Smooth muscle cell (in vitro differentiated cells): Measurements from ENCODE around the gene SLC30A4. TPM values are rescaled to one million over a fixed set of nuclear protein-coding genes. Genes with fewer than 3 reads are reported as not detected.

Experiments
- DNase-seq: peaks from one replicate; lab custom pipeline; 2025; ENCODE audit not compliant: unreplicated experiment; lab: John Stamatoyannopoulos, UW
- H2AFZ ChIP-seq: fragments of 200-600 bp; sonication (generic); 2 replicates; pipeline ENCODE4 v1.6.0; 2016; ENCODE audit warnings: antibody characterized with exemption, low read depth, mild to moderate bottlenecking
- H3F3A ChIP-seq: fragments of 200-600 bp; sonication (generic); 2 replicates; pipeline ENCODE4 v1.6.0; 2017; ENCODE audit warnings: antibody characterized with exemption, low read depth
- H3K27ac ChIP-seq: fragments of 200-600 bp; sonication (generic); 2 replicates; pipeline ENCODE4 v1.5.1; 2016; ENCODE audit warnings: low read depth, mild to moderate bottlenecking
- H3K27me3 ChIP-seq: fragments of 200-600 bp; sonication (generic); 2 replicates; pipeline ENCODE4 v1.6.1; 2016; ENCODE audit warnings: low read depth, mild to moderate bottlenecking
- H3K36me3 ChIP-seq: fragments of 200-600 bp; sonication (generic); 2 replicates; pipeline ENCODE4 v1.5.1; 2016; ENCODE audit warnings: low read depth
- H3K4me1 ChIP-seq: fragments of 200-600 bp; sonication (generic); 2 replicates; pipeline ENCODE4 v1.5.1; 2016; ENCODE audit warnings: low read depth
- H3K4me2 ChIP-seq: fragments of 200-600 bp; sonication (generic); 2 replicates; pipeline ENCODE4 v1.6.0; 2016; ENCODE audit warnings: mild to moderate bottlenecking
- H3K4me3 ChIP-seq: fragments of 200-600 bp; sonication (generic); 2 replicates; pipeline ENCODE4 v1.5.1; 2016; ENCODE audit warnings: mild to moderate bottlenecking
- H3K79me2 ChIP-seq: fragments of 200-600 bp; sonication (generic); 2 replicates; pipeline ENCODE4 v1.6.0; 2016; ENCODE audit warnings: low read depth, mild to moderate bottlenecking
- H3K9ac ChIP-seq: fragments of 200-600 bp; sonication (generic); 2 replicates; pipeline ENCODE4 v1.6.0; 2016; ENCODE audit warnings: low read depth
- H3K9me3 ChIP-seq: fragments of 200-600 bp; sonication (generic); replicated peaks from 2 replicates; pipeline ENCODE4 v1.5.1; 2016; ENCODE audit warnings: low read depth
- H4K20me1 ChIP-seq: fragments of 200-600 bp; sonication (generic); 2 replicates; pipeline ENCODE4 v1.6.0; 2016; ENCODE audit warnings: low read depth
- WGBS: methylation state at CpG from one replicate; pipeline ENCODE4 v1.1.7; 2016; ENCODE audit warnings: low lambda C conversion rate; 5-methylcytosine and 5-hydroxymethylcytosine counted together
- microRNA counts: library from miRNA; unstranded; fragments of <30 nt; microRNA quantifications from one replicate; lab custom pipeline; 2016
- polyA plus RNA-seq: library from polyadenylated mRNA; unstranded; fragments of >200 nt; fragmentation: Nextera tagmentation; extraction: Ambion mirVana; gene quantifications from 2 replicates; pipeline ENCODE4 v1.2.1, GENCODE V29; 2016
- small RNA-seq: library from RNA; depleted of rRNA; stranded (forward); fragments of <200 nt; gene quantifications from one replicate; pipeline ENCODE3, GENCODE V24; 2014
- total RNA-seq: library from RNA; depleted of rRNA; stranded (reverse); fragments of >200 nt; gene quantifications from 2 replicates; pipeline ENCODE4 v1.2.3, GENCODE V29; 2014
- TF ChIP-seq, protein P1 (sequence below): fragments of 200-600 bp; sonication (generic); IDR thresholded peaks from 2 replicates; pipeline ENCODE4 v1.5.1; 2017; ENCODE audit warnings: borderline replicate concordance, mild to moderate bottlenecking, antibody characterized with exemption; ENCODE audit not compliant: insufficient read depth, poor library complexity, severe bottlenecking

The SLC30A4 gene
- total and polyA plus RNA-seq, 2 experiments from 2014 or later = 1.9 to 7.9 TPM

DNA sequence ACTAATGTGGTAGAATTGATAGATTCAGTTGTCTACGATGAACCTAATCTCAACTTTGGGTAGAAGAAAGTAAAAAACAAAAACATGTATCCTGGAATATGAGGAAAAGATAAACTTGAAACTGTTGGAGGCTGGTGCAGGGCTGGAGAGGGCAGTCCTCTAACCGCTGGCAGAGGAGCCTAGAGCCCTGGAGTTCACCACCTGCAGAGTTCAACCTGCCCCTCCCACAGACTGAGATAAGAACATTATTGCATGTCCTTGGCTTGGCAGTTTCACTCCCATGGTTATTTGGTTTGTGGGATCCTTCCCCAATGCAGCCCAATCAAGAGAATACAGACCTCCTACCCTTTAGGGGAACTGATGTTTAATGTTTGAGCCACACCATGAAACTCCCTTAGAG, 91.0 kb downstream of the SLC30A4 start:
- Histone ChIP-seq H3K36me3 (no peaks in the 10 kb centered on the region), H3K27ac (no peak overlapping the region), H3K79me2 (no peaks in the 10 kb centered on the region), H4K20me1 (no peaks in the 10 kb centered on the region), H2AFZ (no peak overlapping the region), H3K4me2 (no peak overlapping the region), H3K4me1 (no peaks in the 10 kb centered on the region), H3F3A (no peaks in the 10 kb centered on the region), H3K4me3 (peak overlapping the region; percentile 48), H3K9ac (no peak overlapping the region), H3K27me3 (peaks cover 41% of the 10 kb centered on the region), H3K9me3 (no peaks in the 10 kb centered on the region)
- TF ChIP-seq, protein P1, sequence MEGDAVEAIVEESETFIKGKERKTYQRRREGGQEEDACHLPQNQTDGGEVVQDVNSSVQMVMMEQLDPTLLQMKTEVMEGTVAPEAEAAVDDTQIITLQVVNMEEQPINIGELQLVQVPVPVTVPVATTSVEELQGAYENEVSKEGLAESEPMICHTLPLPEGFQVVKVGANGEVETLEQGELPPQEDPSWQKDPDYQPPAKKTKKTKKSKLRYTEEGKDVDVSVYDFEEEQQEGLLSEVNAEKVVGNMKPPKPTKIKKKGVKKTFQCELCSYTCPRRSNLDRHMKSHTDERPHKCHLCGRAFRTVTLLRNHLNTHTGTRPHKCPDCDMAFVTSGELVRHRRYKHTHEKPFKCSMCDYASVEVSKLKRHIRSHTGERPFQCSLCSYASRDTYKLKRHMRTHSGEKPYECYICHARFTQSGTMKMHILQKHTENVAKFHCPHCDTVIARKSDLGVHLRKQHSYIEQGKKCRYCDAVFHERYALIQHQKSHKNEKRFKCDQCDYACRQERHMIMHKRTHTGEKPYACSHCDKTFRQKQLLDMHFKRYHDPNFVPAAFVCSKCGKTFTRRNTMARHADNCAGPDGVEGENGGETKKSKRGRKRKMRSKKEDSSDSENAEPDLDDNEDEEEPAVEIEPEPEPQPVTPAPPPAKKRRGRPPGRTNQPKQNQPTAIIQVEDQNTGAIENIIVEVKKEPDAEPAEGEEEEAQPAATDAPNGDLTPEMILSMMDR = no peak
- WGBS = 60% methylated on average over 2 of the region's 2 CpGs
- DNase-seq = no peak

DNA sequence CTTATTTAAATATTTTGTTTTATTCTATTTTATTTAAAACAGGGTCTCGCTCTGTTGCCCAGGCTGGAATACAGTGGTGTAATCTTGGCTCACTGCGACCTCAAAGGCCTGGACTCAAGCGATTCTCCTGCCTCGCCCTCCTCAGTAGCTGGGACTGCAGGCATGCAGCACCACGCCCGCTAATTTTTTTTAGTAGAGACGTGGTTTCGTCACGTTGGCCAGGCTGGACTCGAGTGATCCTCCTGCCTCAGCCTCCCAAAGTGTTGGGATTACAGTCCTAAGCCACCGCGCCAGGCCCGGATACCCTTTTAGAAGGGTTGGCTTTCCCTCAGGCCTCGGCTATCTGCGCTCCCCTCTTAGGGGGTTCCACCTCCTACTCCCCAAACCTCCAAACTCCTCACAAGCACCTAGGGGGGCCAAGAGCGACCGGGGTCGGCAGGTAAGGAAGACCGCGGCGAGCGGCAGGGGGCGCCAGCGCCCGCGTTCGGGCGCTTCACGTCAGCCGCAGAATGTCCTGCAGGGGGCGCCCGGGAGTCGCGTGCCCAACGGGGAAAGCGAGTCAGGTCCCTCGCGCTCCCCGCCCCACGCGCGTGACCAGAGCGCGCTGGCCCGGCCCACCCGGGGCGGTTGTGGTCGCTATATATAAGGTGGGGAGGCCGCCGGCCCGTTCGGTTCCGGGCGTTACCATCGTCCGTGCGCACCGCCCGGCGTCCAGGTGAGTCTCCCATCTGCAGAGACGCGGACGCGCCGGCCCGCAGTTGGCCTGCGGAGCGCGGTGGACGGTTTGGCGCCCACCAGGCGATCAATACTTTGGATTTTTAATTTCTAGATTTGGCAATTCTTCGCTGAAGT, 92.4 kb downstream of the SLC30A4 start:
- peak overlapping the region; percentile 83 for H3K4me2 ChIP-seq
- peak overlapping the region; percentile 48 for H3K4me3 ChIP-seq
- DNase-seq = peak; percentile 18
- TF ChIP-seq, protein P1 = peak; percentile 100
- H3K27ac ChIP-seq = no peak overlapping the region
- 13% methylated on average over 60 of the region's 73 CpGs for WGBS
- no peaks in the 10 kb centered on the region for H3K36me3 ChIP-seq
- peaks cover 41% of the 10 kb centered on the region for H3K27me3 ChIP-seq
- H3K9me3 ChIP-seq = no peaks in the 10 kb centered on the region
- no peak overlapping the region for H3K9ac ChIP-seq
- no peaks in the 10 kb centered on the region for H3K4me1 ChIP-seq
- H2AFZ ChIP-seq = peak overlapping the region; percentile 28
- H4K20me1 ChIP-seq = no peaks in the 10 kb centered on the region
- H3K79me2 ChIP-seq = no peaks in the 10 kb centered on the region
- H3F3A ChIP-seq = no peaks in the 10 kb centered on the region

MicroRNAs within 50 kb of the gene (microRNA counts, 767-probe panel; counts per million panel counts)
- 183 counts per million for microRNA hsa-miR-147b (lab: Ali Mortazavi, UCI)

Small RNA genes lying within 50 kb of the gene (small RNA-seq; reads per million reads assigned to genes)
- gene DPPA5P2 = not detected
- gene SNORA41B = not detected

Other genes with a start within 250 kb of the SLC30A4 start
- gene GATM, start 144.2 kb downstream of the SLC30A4 start, total RNA-seq = 0.67 and 1.1 TPM in 2 replicates
- gene GATM, start 144.2 kb downstream of the SLC30A4 start, polyA plus RNA-seq = 1.1 and 1.7 TPM in 2 replicates
- gene BLOC1S6, start 64.6 kb upstream of the SLC30A4 start, total RNA-seq = 50.3 and 81.6 TPM in 2 replicates
- 30.4 and 34.8 TPM in 2 replicates for gene BLOC1S6, start 64.6 kb upstream of the SLC30A4 start, polyA plus RNA-seq
- gene SQOR, start 112.3 kb upstream of the SLC30A4 start, total RNA-seq = 9.9 and 10.9 TPM in 2 replicates
- 9.4 and 14.0 TPM in 2 replicates for gene SQOR, start 112.3 kb upstream of the SLC30A4 start, polyA plus RNA-seq